Anterior cingulate cortex (tissue), 58 donors: ENCODE measurements around the gene ERLIN1.

ENCODE experiments used
- DNase-seq, 58 donors: peaks; one replicate each; lab custom pipeline; 2025; lab: John Stamatoyannopoulos, UW

ERLIN1 gene

DNA sequence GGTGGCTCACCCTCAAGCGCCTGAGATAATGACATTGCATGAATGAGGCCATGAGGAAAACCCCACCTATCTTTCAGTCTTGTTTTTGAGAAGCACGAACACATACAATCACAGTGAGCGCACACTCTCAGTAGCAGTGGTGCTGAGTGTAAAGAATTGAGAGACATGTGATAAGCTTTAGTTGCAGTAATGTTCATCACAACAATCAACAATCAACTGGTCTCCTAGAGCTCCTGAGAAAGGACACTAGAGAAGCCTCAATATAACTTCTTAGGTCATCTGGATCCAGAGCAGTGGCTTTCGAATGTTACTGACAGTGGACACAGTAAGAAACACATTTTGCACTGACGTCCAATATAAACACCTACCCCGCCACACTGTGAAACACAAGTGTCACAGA, 12.8 kb downstream of the ERLIN1 start:
- DNase-seq: no peak

- DNase-seq: no peak
These were observed 13.5 kb downstream of the ERLIN1 start for GRCh38 chr10:100172349-100172748.

- no peak for DNase-seq
These were observed 17.6 kb downstream of the ERLIN1 start for GRCh38 chr10:100168313-100168643.

DNA sequence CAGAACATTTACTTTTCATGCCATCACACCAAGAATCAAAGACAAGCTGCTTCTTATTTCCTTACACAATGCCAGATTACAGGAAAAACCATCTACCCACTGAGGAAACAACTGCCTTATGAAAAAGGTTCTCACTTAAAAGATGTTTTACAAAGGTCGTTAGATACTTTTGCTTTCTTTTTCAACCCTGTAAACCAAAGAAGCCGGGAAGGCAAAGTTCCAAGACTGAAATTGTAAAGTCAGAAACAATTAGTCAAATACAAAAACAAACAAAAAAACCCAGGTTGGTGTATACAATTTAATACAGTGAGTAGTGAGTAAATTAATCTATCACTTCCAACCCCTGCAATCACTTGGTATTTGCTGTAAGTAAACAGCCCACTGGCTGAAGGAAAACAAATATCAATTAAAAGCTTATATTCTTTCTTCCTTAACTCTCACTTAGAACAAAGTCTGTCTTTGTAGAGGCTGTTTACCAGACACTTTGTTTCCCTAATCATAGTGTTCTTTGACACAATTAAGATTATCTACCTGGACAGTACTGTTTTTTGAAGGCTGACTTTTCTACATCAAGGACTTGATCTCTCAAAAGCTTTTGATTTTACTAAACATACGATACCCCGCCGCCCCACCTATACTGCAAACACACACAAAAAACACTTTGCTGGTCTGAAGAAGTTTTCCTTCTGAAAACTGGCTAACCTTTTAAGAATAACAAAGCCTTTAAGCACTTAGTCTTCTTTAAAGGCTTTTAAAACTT, 18.1 kb downstream of the ERLIN1 start:
- DNase-seq: no peak

DNA sequence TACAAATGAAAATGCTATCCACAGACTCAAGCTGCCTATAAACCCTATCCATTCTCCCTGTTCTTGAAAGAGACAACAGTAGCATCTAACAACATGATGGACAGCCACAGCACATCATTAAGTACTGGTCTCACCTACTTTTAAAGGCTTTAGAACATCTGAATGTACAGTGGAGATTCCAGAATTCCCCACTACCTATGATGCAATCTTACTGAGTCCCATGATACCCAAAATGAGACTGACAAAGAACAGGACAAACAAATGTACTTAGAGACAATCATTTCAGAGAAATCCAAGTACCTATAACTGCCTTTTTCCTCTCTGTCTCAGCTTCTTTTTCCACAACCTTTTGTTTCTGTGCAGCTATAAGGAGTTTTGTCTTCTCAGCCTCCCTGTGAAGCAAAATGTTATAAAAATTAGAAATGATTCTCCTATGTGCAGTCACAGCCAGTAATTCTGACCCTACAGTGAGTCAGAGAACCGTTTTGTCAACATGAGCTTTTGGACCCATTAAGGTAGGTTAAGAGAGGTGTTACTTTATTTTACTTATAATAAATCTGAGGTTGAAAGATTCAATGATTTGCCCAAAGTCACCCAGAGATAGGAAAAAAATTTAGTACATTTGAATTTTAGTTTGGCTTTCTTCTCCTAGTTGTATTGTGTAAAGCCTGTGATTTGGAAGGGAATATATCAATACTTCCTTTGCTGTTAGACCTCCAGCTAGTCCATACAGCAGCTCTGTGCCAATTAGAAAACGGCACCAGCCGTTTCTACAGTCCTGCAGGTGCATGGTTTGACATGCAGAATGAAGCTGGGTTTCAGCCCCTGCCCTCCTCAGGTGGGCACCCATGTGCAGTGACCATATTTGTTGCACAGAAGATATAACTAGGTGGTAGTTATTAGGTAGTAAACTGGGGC, 21.9 kb downstream of the ERLIN1 start:
- no peak for DNase-seq

DNA sequence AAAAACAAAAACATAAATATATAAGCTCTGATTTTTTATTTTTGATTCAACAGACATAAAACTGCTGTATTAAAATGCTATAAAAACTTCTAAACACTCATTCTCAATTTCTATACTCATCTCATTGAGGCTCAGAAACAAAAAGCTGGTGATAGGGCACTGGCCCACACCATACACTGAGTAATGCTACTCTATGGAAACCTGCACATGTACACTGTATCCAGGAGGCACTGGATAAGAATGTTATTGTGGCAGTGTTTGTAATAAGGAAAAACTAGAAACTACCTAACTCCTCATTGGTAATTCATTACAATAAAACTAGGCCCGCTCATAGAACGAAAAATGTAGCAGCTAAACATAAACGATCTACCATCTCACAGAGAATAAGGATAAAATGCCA, 23.1 kb downstream of the ERLIN1 start:
- DNase-seq: no peak

GRCh38 chr10:100158044-100158805, 27.6 kb downstream of the ERLIN1 start:
- DNase-seq: no peak

GRCh38 chr10:100157156-100157555, 28.7 kb downstream of the ERLIN1 start:
- no peak for DNase-seq

DNA sequence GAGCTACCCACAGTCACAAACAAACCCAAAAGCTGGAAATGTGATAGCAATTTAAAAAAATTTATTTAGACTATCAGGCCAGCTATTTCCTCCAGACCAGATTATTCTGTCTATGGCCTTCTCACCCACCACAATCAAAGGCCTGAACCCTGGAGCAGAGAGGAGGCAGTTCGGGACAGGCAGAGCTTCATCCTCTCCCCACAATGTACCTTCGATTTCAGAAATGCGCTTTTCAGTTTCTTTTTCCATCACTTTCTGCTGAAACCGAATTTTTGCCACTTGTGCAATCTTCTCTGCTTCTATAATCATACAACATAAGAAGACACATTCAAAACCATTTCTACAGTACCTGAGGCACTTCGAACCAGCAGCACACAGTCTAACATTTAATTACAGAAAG, 29.9 kb downstream of the ERLIN1 start:
- DNase-seq: no peak

- no peak for DNase-seq
These were observed 31.2 kb downstream of the ERLIN1 start for GRCh38 chr10:100154666-100155065.

DNA sequence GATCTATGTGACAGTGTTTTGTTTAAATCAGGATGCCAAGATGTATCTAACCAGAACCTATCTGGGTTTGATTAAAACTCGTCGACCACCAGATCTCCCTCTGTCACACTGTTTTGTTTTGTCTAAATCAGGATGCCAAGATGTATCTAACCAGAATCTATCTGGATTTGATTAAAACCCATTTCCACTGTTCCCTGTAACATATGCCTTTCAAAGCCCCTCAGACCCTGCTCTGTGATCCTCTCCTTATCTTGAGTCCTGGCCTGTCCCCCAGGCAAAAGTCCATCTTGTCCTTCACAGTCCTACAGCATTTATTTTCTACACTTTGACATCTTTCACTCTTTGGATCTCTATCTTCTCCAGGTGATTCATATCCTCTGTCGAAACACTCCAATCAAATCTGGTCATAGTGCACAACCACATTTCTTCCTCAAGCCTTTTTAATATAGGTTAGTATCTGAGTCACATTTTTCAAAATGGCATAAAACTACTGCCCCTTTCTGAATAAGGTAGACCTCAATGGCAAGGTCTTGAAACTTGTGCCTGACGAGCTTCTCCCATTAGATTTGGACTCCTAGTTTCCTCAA, 32.5 kb downstream of the ERLIN1 start:
- no peak for DNase-seq

- no peak for DNase-seq
These were observed 34.0 kb downstream of the ERLIN1 start for GRCh38 chr10:100151723-100152300.

GRCh38 chr10:100148353-100149211, 37.2 kb downstream of the ERLIN1 start:
- peak in 2 of 58 donors; percentile 3 to 7 for DNase-seq

DNA sequence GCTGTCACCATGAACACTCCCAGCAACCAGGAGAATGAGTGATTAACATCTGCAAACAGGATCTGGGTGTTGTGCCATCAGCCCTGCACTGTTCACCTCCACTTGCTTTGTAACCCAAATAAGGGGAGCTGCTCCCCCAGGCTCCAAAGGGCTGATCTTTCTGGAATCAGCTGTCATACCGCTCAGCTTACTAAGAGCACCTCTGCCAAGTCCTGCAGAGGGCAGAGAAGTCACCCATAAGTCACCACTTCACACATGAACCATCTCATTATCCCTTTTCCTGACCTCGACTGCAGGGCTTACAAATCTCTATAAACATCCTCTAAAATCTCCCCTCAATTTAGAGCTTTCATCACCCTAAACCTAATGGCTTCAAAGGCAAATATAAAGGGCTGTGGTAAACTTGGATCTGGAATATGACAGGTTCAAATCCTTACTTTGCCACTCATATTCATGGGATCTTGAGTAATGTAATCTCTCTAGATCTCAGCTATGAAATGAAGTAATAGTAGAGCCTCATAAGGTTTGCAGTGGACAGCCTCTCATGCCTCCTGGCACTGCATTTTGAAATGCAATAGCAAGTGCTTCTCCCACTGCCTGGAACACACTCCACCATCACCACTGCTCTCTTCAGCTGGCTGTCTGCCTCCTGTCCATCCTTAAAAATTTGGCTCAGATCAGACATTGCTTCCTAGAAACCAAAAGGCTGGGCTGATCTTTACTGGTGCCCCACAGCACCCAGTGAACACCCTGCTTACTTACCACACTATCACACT, 38.8 kb downstream of the ERLIN1 start:
- DNase-seq: peak in 1 of 58 donors; percentile 3

DNA sequence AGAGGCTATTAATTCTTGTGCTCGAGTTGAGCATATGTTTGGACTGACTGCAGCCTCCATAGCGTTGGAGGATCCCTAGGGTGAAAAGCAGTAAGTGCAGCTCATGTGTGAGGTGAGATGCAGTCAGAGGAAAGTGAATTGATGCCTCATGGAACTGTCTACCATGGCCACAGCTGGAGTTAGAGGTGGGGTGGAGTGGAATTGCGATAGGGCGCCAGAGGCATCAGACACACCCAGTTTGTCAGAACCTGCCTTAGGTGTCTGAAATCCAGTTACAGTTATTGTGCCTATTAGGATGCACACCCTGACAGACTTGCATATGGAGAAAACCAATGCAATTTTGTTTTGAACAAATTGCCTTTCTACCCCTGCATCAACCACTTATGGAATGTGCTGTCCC, 39.4 kb downstream of the ERLIN1 start:
- no peak for DNase-seq

DNA sequence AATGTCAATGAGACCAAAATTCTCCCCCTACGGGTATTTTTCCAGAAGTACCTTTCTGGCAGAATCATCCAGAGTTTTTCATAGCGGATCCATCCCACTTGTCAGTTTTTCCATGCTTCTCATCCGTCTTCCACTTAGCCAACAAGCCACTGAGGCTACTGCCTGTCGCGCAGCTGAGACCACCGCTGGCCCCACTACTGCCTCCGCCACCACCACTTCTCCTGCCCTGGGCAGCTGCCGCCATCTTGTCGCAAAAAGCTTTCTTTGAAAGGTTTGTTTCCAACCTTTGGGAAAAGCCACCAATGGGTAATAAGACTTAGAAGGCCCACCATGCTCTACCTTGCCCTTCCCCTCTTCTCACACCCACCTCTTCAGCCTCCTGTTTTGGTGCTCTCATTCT, 42.1 kb downstream of the ERLIN1 start:
- no peak for DNase-seq

DNA sequence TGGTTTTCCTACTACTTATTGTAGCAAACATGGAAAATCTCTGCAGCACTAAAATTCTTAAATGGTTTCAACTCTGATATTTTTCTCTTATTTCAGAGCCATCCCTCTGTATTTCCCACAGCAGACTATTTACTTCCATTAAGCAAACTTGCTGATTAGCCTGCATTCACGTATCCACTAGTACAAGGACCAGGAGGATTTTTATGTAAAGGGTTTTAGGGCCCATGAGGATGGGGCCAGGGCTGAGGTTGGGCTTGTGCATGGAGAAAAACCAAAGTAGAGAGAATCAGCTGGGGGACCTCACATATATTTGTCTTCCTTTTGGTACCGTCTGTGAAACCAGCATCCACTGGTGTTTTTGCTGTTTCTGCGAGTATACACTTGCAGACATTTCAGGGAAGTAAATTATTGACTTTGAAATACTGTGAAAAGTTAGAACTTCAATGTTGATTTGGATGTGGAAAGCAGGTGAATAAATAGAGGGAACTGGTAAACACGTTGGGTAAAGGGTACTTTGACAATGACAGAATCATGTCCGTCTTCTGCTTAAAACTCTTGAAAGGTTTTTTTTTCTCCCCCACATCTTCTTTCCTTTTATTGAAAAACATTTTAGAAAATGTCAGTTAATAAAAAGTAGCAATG, 44.3 kb downstream of the ERLIN1 start:
- DNase-seq: no peak

DNA sequence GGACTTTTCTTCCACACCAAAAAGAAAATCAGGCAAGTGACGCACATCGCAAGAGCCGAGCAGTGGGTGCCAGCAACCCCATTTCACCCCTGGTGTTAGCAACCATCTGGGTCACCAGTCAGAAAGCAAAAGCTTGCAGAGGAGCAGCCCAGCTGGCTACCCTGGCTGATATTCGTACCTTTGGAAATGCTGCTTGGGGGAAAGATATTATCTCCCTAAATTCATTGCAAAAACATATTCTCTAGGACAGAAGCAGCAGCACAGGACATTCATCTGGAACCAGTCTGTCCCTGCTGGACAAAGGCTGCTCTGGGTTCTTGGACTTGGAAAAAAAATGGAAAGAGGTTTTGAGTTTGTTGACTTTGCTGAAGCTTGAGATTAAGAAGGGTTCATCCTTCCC, 45.8 kb downstream of the ERLIN1 start:
- DNase-seq: no peak
